ENCODE results near the gene SARNP.

SARNP gene

DNA sequence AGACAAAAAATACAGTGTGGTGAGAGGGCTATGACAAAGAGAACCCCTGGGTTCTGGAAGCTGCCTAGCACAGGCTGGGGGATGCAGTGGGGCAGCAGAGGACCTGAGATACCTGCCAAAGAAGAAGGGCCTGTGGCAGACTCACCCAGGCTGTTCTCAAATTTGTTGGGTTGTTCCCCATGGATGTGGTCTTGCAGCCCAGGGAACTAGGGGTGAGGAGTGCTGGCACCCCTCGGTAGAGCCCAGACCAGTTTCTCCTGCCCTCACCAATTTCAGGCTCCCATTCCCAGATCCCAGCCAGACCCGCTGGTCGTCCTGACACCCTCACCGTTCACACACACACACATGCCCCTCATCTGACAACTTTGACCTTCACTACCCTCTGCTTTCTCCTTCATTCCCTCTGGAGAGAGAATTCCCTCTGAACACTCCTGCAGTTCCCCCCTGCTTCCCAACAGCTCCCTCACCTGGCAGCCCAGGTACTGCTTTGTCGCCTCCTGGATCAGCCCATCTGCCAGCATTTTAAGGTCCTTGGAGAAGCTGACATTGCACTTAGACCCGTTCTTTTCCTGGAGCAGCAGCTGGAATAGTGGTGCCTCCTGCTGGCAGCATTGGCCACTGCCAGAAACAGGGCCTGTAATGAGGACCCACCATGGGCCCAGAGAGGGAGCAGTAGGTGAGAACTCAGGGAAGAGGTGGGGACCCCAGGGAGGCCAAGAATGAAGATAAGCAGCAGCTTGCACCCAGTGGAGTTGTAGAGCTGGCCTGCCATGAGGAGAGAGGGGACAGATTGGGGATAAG, 80.5 kb downstream of the SARNP start:
- FAIRE-seq, result no peak
- TF ChIP-seq, protein P1, sequence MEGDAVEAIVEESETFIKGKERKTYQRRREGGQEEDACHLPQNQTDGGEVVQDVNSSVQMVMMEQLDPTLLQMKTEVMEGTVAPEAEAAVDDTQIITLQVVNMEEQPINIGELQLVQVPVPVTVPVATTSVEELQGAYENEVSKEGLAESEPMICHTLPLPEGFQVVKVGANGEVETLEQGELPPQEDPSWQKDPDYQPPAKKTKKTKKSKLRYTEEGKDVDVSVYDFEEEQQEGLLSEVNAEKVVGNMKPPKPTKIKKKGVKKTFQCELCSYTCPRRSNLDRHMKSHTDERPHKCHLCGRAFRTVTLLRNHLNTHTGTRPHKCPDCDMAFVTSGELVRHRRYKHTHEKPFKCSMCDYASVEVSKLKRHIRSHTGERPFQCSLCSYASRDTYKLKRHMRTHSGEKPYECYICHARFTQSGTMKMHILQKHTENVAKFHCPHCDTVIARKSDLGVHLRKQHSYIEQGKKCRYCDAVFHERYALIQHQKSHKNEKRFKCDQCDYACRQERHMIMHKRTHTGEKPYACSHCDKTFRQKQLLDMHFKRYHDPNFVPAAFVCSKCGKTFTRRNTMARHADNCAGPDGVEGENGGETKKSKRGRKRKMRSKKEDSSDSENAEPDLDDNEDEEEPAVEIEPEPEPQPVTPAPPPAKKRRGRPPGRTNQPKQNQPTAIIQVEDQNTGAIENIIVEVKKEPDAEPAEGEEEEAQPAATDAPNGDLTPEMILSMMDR (IDR thresholded peaks at IDR 0.05; ENCODE audit: insufficient read depth, missing control alignments), result peak; percentile 79
- no peak for DNase-seq (ENCODE audit: insufficient read length, low spot score)

DNA sequence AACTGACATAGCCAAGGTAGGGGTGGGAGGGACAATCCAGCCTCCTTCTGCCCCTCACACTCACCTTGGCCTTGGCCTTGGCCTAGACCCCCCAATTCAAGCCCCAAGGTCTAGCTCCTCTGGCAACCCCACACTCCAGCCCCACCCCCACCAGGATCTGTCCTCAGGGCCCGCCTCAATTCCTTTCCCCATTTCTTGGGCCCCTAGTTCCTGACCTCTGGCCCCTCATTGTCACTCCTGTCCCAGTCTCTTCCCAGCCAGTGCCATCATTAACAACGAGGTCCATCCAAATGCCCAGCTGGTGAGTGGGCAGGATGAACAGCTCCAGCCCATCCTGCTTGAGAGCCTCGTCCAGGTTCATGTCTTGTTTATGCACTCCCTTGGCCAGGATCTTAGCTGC, 81.4 kb downstream of the SARNP start:
- FAIRE-seq, result no peak
- DNase-seq (ENCODE audit: insufficient read length, low spot score), result no peak

DNA sequence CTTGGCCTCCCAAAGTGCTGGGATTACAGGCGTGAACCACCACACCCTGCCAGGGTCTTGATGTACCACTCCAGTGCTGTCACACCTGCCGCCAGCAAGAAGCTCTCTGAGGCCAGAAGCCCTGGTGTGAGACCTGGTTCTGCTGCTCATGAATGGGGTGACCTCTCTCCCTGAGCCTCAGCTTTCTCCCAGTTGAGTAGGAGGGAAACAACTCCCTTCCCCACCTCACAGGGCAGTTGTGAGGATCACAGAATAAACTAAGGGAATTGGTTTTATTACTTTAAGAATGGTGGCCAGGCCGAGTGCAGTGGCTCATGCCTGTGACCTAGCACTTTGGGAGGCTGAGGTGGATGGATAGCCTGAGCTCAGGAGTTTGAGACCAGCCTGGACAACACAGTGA, 82.9 kb downstream of the SARNP start:
- FAIRE-seq (no peak), DNase-seq (ENCODE audit: insufficient read length, low spot score) (no peak)
- TF ChIP-seq, protein P1 (IDR thresholded peaks at IDR 0.05; ENCODE audit: insufficient read depth, missing control alignments), result no peak

More for the DNA sequence above, 81.4 kb downstream of the SARNP start:
- TF ChIP-seq, protein P1 (IDR thresholded peaks at IDR 0.05; ENCODE audit: insufficient read depth, missing control alignments), result no peak

DNA sequence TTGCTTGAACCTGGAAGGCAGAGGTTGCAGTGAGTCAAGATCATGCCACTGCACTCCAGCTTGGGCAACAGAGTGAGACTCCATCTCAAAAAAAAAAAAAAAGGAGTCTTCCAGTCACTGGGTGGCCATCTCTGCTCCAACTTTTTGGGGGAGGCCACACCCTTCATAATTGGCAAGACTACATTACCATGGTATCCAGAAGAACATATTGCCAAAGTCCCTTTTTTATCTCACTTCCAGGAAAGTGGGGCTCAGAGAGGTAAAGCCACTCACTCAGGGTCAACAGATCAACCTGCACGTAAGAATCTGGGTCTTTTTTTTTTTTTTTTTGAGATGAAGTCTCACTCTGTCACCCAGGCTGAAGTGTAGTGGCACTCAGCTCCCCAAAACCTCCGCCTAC, 83.7 kb downstream of the SARNP start:
- FAIRE-seq (no peak), DNase-seq (ENCODE audit: insufficient read length, low spot score) (no peak)
- TF ChIP-seq, protein P1 (IDR thresholded peaks at IDR 0.05; ENCODE audit: insufficient read depth, missing control alignments), result no peak

DNA sequence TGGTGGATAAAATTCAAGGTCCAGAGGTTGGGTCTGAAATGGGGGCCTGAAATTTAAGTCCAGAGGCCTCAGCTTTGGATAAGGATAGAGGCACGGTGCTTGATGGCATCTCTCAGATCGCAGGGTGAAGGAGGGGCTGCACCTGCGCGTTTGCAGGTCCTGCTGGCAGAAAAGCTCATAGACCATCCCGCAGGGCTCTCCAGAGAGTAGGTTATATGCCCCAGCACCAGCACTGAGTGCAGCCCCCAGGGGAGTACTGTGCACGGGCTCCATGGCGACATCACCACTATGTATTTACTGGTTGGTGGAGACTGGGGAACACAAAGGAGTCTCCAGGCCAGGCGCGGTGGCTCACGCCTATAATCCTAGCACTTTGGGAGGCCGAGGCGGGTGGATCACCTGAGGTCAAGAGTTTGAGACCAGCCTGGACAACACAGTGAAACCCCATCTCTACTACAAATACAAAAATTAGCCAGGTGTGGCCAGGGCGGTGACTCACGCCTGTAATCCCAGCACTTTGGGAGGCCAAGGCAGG, 84.4 kb downstream of the SARNP start:
- TF ChIP-seq, protein P1 (IDR thresholded peaks at IDR 0.05; ENCODE audit: insufficient read depth, missing control alignments), result no peak
- DNase-seq (ENCODE audit: insufficient read length, low spot score) (no peak), FAIRE-seq (no peak)

DNA sequence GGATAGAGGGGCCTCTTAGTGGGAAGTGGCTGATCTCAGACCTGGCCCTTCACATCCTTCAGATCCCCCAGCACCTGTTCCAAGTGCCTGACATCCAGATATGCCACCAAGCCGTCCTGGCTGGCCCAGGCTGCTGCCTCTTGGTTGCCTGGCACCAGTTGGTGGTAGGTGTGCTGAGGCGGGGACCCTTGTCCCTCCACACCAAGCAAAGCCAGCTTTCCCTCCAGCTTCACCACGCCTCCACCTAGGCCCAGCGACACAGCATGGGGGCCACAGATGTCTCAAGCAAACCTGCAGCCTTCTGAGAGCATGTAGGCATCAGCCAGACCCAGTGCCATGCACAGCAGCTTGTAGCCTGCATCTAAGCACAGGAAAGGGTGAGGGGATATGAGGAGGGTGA, 85.2 kb downstream of the SARNP start:
- DNase-seq (ENCODE audit: insufficient read length, low spot score) (no peak), FAIRE-seq (no peak)
- TF ChIP-seq, protein P1 (IDR thresholded peaks at IDR 0.05; ENCODE audit: insufficient read depth, missing control alignments), result no peak
